Cardiac atrium fibroblast (primary cell): Measurements from ENCODE around the gene GPR146. TPM values are rescaled to one million over a fixed set of nuclear protein-coding genes. Genes with fewer than 3 reads are reported as not detected.

Experiments
- total RNA-seq: library from RNA; depleted of rRNA; stranded (reverse); fragments of >200 nt; gene quantifications from 2 replicates; pipeline ENCODE4 v1.2.3, GENCODE V29; 2015

GPR146 gene, protein sequence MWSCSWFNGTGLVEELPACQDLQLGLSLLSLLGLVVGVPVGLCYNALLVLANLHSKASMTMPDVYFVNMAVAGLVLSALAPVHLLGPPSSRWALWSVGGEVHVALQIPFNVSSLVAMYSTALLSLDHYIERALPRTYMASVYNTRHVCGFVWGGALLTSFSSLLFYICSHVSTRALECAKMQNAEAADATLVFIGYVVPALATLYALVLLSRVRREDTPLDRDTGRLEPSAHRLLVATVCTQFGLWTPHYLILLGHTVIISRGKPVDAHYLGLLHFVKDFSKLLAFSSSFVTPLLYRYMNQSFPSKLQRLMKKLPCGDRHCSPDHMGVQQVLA
- 6.5 and 10.2 TPM in 2 replicates for total RNA-seq

GRCh38 chr7:1044189-1045068 lies at the start of gene GPR146:
GPR146 (plus strand) TSS chr7:1044546; CDS start chr7:1057516, 12,970 bp downstream.

GRCh38 chr7:1087952-1088920 lies 43.9 kb downstream of the GPR146 start, which contains the start of gene GPER1:
GPER1 (plus strand) TSS chr7:1088113; CDS start chr7:1091729, 3,616 bp downstream.

Other genes with a start within 250 kb of the GPR146 start
- 70.2 and 73.1 TPM in 2 replicates for gene SUN1, start 212.1 kb upstream of the GPR146 start, total RNA-seq
- 12.6 and 21.2 TPM in 2 replicates for gene GET4, start 168.0 kb upstream of the GPR146 start, total RNA-seq
- 11.4 and 13.9 TPM in 2 replicates for gene ADAP1, start 89.9 kb upstream of the GPR146 start, total RNA-seq
- gene COX19, start 69.0 kb upstream of the GPR146 start, total RNA-seq = 3.8 and 5.3 TPM in 2 replicates
- gene CYP2W1, start 61.4 kb upstream of the GPR146 start, total RNA-seq = not detected in 2 replicates
- gene GPER1, start 43.6 kb downstream of the GPR146 start, total RNA-seq = 3.2 and 5.0 TPM in 2 replicates
- gene ZFAND2A, start 115.7 kb downstream of the GPR146 start, total RNA-seq = 19.3 and 34.8 TPM in 2 replicates
- gene UNCX, start 188.3 kb downstream of the GPR146 start, total RNA-seq = not detected in 2 replicates